ENCODE measurements around the gene HECA.

The HECA gene

DNA sequence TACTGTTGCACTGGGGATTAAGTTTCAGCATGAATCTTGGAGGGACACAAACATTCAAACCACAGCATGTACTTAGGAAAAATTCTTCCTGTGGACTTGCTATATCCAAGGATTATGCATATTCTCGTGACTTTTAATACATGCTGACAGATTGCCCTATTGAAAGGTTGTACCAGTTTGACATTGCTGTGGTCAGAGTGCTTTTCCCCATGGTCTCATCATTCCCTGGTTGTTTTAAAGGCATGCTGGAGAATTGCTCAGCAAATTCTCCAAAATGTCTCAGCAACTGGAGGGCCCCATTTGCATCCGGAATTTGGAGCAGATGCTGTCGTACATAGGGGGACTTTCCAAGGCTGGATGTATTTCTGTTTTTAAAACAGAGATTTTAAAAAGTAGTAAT is 7.4 kb downstream of the HECA start:
- no peak for DNase-seq
- H4K20me1 ChIP-seq (ENCODE audit: insufficient read depth, low read length): no peaks in the 10 kb centered on the region

DNA sequence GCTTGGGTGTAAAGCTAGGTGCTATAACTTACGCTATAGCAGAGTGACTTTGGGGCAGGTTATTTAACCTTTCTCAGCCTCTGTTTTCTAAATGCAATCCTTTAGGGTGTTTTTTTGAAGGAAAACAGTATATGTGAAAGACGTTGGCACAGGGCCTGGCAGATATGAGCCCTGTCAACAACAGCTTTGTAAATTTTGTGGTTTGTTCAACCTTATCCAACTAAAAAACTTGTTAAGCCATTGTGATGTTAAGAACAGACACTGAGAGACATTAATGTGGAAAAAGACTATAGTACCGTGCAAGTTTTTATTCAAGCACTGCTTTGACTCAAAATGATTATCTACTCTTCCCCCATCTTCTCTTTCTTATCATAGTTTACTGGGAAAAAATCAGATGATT is 8.2 kb downstream of the HECA start:
- Histone ChIP-seq H3K9ac (ENCODE audit: low read length) (no peak overlapping the region), H4K20me1 (ENCODE audit: insufficient read depth, low read length) (no peaks in the 10 kb centered on the region), H3K36me3 (replicated peaks; ENCODE audit: insufficient read depth, low read length) (no peaks in the 10 kb centered on the region), H3K27me3 (replicated peaks; ENCODE audit: insufficient read depth, low read length) (no peaks in the 10 kb centered on the region), H3K9me2 (replicated peaks; ENCODE audit: insufficient read depth, low read length) (no peaks in the 10 kb centered on the region), H3K27ac (ENCODE audit: low read length) (no peak overlapping the region), H3K4me2 (ENCODE audit: low read depth, low read length) (no peak overlapping the region), H2AFZ (ENCODE audit: low read length) (no peak overlapping the region), H3K9me3 (replicated peaks; ENCODE audit: insufficient read depth, low read length) (no peaks in the 10 kb centered on the region), H3F3A (ENCODE audit: insufficient read depth, low read length) (no peaks in the 10 kb centered on the region), H3K79me2 (ENCODE audit: low read length) (peaks cover 96% of the 10 kb centered on the region), H3K4me3 (ENCODE audit: low read length) (no peak overlapping the region), H3K4me1 (ENCODE audit: low read length) (no peaks in the 10 kb centered on the region; the same call in 1 of the 2 replicates)
- DNase-seq: no peak
- TF ChIP-seq, protein P1, sequence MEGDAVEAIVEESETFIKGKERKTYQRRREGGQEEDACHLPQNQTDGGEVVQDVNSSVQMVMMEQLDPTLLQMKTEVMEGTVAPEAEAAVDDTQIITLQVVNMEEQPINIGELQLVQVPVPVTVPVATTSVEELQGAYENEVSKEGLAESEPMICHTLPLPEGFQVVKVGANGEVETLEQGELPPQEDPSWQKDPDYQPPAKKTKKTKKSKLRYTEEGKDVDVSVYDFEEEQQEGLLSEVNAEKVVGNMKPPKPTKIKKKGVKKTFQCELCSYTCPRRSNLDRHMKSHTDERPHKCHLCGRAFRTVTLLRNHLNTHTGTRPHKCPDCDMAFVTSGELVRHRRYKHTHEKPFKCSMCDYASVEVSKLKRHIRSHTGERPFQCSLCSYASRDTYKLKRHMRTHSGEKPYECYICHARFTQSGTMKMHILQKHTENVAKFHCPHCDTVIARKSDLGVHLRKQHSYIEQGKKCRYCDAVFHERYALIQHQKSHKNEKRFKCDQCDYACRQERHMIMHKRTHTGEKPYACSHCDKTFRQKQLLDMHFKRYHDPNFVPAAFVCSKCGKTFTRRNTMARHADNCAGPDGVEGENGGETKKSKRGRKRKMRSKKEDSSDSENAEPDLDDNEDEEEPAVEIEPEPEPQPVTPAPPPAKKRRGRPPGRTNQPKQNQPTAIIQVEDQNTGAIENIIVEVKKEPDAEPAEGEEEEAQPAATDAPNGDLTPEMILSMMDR (IDR thresholded peaks at IDR 0.05; ENCODE audit: low read length): no peak
- TF ChIP-seq EZH2 (optimal IDR thresholded peaks at IDR 0.05; ENCODE audit: low read depth, low read length): no peak
- no peak for TF ChIP-seq EZH2phosphoT487 (IDR thresholded peaks at IDR 0.05; ENCODE audit: low read length)

More for the DNA sequence above, 7.4 kb downstream of the HECA start:
- Histone ChIP-seq H3K9me2 (replicated peaks; ENCODE audit: insufficient read depth, low read length) (no peaks in the 10 kb centered on the region), H3K4me3 (ENCODE audit: low read length) (no peak overlapping the region), H2AFZ (ENCODE audit: low read length) (no peak overlapping the region), H3K27ac (ENCODE audit: low read length) (no peak overlapping the region), H3F3A (ENCODE audit: insufficient read depth, low read length) (no peaks in the 10 kb centered on the region), H3K9me3 (replicated peaks; ENCODE audit: insufficient read depth, low read length) (no peaks in the 10 kb centered on the region), H3K9ac (ENCODE audit: low read length) (no peak overlapping the region), H3K27me3 (replicated peaks; ENCODE audit: insufficient read depth, low read length) (no peaks in the 10 kb centered on the region), H3K79me2 (ENCODE audit: low read length) (peaks cover 97% of the 10 kb centered on the region), H3K4me2 (ENCODE audit: low read depth, low read length) (no peak overlapping the region), H3K36me3 (replicated peaks; ENCODE audit: insufficient read depth, low read length) (no peaks in the 10 kb centered on the region), H3K4me1 (ENCODE audit: low read length) (peaks cover 3% of the 10 kb centered on the region; the same call in 1 of the 2 replicates)
- no peak for TF ChIP-seq EZH2phosphoT487 (IDR thresholded peaks at IDR 0.05; ENCODE audit: low read length)
- TF ChIP-seq, protein P1 (IDR thresholded peaks at IDR 0.05; ENCODE audit: low read length): no peak

DNA sequence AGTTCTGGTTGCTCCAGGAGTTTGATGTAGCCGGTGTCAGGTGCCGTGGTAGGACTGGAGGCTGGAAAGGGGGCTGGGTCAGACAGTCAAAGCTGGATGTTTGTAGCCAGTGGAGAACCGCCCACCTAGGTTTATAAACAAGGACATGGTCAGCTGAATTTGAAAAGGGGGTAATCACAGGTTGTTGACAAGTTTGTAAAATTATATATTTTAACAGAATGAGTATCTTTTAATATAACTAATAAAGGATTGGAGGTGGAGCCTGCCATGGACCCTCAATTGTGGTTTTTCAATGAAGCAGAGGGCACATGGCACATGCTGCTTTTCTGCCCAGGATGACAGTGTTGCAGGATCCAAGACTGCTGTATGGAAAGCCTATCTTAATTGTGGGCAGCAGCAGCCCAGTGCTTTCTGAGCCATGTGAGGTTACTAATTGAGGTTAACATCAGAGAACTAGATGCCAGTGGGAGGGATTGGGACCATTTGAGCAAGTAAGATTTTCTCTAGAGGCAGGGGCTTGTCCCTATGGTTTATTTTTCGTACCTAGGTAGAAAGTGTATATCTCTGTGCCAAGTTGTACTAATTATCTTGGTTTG is 9.7 kb downstream of the HECA start:
- H3K9me2 ChIP-seq (replicated peaks; ENCODE audit: insufficient read depth, low read length): no peaks in the 10 kb centered on the region
- DNase-seq: no peak
- no peak overlapping the region for H3K9ac ChIP-seq (ENCODE audit: low read length)
- no peak overlapping the region for H2AFZ ChIP-seq (ENCODE audit: low read length)
- H3K79me2 ChIP-seq (ENCODE audit: low read length): peaks cover 96% of the 10 kb centered on the region
- H3K9me3 ChIP-seq (replicated peaks; ENCODE audit: insufficient read depth, low read length): no peaks in the 10 kb centered on the region
- no peak overlapping the region for H3K4me2 ChIP-seq (ENCODE audit: low read depth, low read length)
- no peaks in the 10 kb centered on the region for H3K36me3 ChIP-seq (replicated peaks; ENCODE audit: insufficient read depth, low read length)
- no peak overlapping the region for H3K27ac ChIP-seq (ENCODE audit: low read length)
- no peaks in the 10 kb centered on the region for H3F3A ChIP-seq (ENCODE audit: insufficient read depth, low read length)
- no peaks in the 10 kb centered on the region for H3K27me3 ChIP-seq (replicated peaks; ENCODE audit: insufficient read depth, low read length)
- no peaks in the 10 kb centered on the region for H3K4me1 ChIP-seq (ENCODE audit: low read length)
- no peak overlapping the region for H3K4me3 ChIP-seq (ENCODE audit: low read length)
- H4K20me1 ChIP-seq (ENCODE audit: insufficient read depth, low read length): no peaks in the 10 kb centered on the region
- TF ChIP-seq EZH2 (optimal IDR thresholded peaks at IDR 0.05; ENCODE audit: low read depth, low read length) (no peak), EZH2phosphoT487 (IDR thresholded peaks at IDR 0.05; ENCODE audit: low read length) (no peak)
- TF ChIP-seq, protein P1 (IDR thresholded peaks at IDR 0.05; ENCODE audit: low read length): no peak

Data from MM.1S (cell line).